ENCODE data around the gene ARHGAP15.

DNA sequence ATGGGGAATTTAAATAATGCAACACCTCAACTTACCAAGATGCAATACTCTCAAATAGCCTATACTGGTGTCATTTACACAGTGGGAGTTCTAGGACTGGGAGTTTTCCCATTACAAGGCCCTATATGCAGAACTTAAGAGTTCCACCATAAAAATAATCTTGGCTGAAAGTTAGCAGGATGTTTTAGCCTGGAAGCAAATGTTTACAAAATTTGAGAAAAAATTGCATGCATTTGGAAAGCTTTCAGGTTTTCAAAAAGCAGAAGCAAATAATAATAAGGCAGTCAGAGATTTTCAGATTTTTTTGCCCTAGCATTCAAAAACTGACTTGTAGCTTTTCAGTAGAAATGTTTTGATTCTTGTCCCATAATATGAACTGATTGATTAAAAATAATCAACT, 397.3 kb downstream of the ARHGAP15 start:
- TF ChIP-seq, protein P1, sequence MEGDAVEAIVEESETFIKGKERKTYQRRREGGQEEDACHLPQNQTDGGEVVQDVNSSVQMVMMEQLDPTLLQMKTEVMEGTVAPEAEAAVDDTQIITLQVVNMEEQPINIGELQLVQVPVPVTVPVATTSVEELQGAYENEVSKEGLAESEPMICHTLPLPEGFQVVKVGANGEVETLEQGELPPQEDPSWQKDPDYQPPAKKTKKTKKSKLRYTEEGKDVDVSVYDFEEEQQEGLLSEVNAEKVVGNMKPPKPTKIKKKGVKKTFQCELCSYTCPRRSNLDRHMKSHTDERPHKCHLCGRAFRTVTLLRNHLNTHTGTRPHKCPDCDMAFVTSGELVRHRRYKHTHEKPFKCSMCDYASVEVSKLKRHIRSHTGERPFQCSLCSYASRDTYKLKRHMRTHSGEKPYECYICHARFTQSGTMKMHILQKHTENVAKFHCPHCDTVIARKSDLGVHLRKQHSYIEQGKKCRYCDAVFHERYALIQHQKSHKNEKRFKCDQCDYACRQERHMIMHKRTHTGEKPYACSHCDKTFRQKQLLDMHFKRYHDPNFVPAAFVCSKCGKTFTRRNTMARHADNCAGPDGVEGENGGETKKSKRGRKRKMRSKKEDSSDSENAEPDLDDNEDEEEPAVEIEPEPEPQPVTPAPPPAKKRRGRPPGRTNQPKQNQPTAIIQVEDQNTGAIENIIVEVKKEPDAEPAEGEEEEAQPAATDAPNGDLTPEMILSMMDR (IDR thresholded peaks at IDR 0.05; ENCODE audit: insufficient read depth, low read depth, low read length), result no peak
- no peak for TF ChIP-seq EZH2 (IDR thresholded peaks at IDR 0.05; ENCODE audit: insufficient read depth, low read length)
